Fibroblast of mammary gland (primary cell): Measurements from ENCODE around the gene PCED1A.
"Not testable (repeated sequence)": the region's sequence is repeated elsewhere in the genome, so short reads cannot be mapped to it uniquely, and the experiment has no call there.

Experiments
- DNase-seq: peaks from one replicate; pipeline ENCODE4 v3.0.0-alpha.2; 2010; ENCODE audit warnings: low read depth
- H3K4me3 ChIP-seq: 2 replicates; pipeline ENCODE4 v1.5.1; 2011; ENCODE audit warnings: low read depth, mild to moderate bottlenecking, low read length, moderate library complexity; ENCODE audit not compliant: control insufficient read depth
- CTCF ChIP-seq: conservative IDR thresholded peaks from 2 replicates; pipeline ENCODE4 v1.5.1; 2011; ENCODE audit warnings: low read depth, low read length, inconsistent platforms; ENCODE audit not compliant: control insufficient read depth, insufficient read depth

PCED1A gene

DNA sequence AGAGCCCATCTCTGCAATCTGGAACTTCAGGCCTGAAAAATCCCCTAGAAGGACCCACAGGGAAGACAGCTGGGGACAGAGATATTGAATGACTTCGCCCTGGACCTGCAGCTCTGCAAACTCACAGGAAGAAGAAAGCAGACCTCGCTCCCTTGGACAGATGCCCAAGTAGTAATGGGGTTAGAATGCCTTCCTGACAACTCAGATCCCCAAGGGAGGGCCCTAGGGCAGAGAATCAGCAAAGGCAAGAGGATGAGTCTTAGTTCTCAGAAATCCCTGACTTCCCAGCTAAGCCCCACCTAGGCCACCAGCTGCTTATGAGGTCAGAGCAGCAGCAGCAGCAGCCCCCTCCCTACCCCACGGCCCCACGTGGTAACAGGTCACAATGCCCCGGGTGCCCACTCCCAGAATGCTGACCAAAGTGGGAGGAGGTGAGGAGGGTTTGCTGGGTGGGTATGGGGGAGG, 25.8 kb downstream of the PCED1A start, which contains the start of gene C20orf141:
C20orf141 (plus strand) TSS at position 401 of the 465 bp plus-strand sequence. CDS start 198 bp downstream, outside the sequence.
- peak; percentile 100 for DNase-seq
- no peak within 1 kb of the TSS for H3K4me3 ChIP-seq
- no peak for TF ChIP-seq CTCF

DNA sequence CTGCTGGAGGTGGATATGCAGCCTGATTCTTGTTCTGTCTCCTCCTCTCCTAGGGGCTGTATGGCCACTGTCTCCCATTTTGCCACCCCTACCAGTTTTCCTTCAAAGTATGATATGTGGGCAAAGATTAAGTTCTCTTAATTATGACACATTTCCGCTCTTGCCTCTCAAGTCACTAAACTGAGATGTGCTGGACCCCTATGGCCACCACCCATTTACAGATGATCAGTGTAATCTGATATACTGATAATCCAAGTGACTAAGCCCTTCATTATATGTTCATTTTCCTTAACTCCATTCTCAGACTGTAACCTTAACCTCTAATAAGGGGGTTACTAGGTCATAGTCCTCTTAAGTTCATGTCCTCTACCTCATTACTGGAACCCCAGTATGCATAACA, 26.4 kb downstream of the PCED1A start:
- TF ChIP-seq CTCF: no peak
- no peak overlapping the region for H3K4me3 ChIP-seq
- DNase-seq: peak; percentile 33

- no peak for TF ChIP-seq CTCF
These were observed 28.3 kb downstream of the PCED1A start for GRCh38 chr20:2812189-2812588.

DNA sequence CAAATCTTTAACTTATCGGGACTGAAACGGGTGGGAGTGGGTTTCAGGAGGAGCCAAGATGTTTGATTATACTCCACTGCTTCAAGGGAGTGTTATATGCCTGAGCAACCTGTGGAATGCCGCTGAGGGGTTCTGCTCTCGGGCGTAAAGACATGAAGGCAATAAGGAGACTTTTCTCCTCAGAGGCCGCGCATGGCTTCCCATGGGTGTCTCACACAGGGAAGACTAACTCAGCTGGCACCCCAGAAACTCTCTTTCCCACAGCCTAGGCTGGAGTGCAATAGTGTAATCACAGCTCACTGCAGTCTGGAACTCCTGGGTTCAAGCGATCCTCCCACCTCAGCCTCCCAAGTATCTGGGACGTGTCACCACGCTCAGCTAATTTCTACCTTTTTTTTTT, 30.8 kb downstream of the PCED1A start:
- no peak for TF ChIP-seq CTCF
- DNase-seq: no peak
- H3K4me3 ChIP-seq: no peak overlapping the region

More at GRCh38 chr20:2812189-2812588, 28.3 kb downstream of the PCED1A start:
- no peak overlapping the region for H3K4me3 ChIP-seq
- no peak for DNase-seq

GRCh38 chr20:2807929-2808328, 32.5 kb downstream of the PCED1A start:
- not testable (repeated sequence) for DNase-seq, H3K4me3 ChIP-seq

DNA sequence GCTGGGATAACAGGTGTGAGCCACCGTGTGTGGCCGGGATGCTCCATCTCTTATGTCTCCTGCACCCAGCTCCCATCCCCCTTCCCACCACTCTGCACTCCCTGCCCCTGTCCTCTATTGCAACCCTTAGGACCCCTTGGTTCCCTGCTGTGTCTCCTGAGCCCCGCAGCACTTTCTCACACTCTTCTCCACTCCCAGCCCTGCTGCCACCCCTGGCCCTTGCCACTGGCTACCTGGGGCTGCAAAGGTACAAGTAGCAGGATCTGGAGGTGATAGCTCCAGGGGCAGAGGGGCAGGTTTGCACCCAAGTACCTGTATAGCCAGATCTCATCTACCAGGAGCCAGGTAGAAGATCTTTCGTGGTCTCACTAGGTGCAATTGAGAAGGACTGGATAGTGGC, 33.4 kb downstream of the PCED1A start:
- H3K4me3 ChIP-seq: no peak overlapping the region
- TF ChIP-seq CTCF: no peak
- DNase-seq: no peak

- no peak overlapping the region for H3K4me3 ChIP-seq
- no peak for DNase-seq
- no peak for TF ChIP-seq CTCF
These were observed 34.1 kb downstream of the PCED1A start for GRCh38 chr20:2806351-2806701.
